ENCODE data around the gene TAF9. TPM values are rescaled to one million over a fixed set of nuclear protein-coding genes. Genes with fewer than 3 reads are reported as not detected.

TAF9 gene
- 62.9 and 66.4 TPM in 2 replicates for total RNA-seq

DNA sequence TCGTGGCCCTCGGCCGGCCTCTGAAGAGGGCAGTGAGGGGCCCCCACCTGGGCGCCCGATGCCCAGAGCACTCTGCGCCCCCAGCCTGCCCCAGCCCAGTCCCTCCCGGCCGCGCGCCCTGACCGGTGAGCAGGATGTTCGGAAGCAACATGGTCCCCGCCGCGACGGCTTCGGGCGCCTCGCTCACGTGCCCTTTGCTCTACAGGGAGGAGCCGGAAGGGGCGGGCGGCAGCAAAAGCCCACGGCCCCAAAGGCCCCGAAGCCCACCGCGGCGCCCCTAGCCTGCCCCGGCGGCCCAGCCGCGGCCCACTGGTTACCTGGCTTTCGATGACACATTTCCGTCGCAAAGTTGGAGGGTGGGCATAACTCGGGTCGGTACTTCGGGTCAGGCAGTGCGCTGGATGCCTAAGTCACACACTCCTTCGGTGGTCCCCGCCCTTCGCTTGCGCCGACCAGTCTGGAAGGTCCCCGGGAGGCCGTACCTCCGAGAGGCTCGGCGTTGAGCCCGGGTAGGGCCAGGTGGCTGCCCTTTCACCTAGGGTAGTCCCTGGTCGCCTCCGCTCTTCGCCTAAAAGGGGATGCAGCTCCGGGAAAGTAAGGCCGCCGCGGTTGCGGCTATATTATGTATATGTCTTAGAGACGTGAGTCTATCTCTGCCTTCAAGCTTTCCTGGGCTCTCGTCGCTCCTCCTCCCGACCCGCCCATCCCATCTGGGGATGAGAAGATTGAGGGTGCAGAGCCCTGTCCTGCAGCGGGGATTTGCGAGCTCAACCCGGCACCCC is at the start of gene TAF9, which contains the start of the genes AK6 and RAD17:
TAF9 (minus strand) TSS at position 181 of the 782 bp plus-strand sequence. CDS start 3,783 bp downstream, outside the sequence.
AK6 (minus strand) TSS at position 181 of the 782 bp plus-strand sequence; CDS start at position 151, 30 bp downstream.
RAD17 (plus strand) TSS at position 479 of the 782 bp plus-strand sequence. CDS start 2,391 bp downstream, outside the sequence.

DNA sequence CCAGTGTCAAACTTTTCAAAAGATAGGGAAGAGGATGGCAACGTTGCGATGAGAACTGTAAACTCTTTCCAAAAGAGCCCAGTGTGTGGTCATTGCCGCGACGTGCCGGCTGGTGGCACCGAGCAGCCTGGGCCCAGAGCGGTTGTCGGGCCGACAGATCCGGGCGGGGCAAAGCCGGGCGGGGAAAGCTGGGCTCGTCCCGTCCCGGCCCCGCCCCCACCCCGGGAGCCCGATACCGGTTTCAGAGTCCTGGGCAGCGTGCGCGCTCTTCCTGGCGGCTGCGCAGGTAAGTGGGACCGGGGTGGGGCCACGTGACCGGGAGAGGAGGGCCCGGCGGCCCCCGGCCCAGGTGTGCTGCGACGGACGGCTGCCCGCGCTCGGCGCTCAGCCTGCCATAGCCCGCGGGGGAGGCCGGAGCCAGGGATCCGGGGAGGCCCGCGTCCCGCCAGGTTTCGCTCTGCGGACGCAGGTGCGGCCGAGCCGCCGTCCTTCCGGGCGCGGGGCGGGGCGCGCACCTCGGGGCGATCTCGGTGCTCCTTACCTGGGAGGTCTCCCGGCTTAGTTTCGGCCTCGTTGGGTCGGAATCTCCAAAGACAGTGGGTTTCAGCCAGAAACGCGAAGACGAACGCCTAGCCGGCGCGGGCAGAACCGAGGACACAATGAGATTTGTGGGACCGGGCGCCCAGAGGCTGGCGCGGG is 45.7 kb upstream of the TAF9 start, which contains the start of gene MARVELD2:
MARVELD2 (plus strand) TSS at position 232 of the 699 bp plus-strand sequence. CDS start 4,270 bp downstream, outside the sequence.

Other genes with a start within 250 kb of the TAF9 start
- gene CCNB1, start 202.4 kb downstream of the TAF9 start, total RNA-seq = 12.1 and 16.3 TPM in 2 replicates
- 2.6 and 3.4 TPM in 2 replicates for gene CENPH, start 179.9 kb downstream of the TAF9 start, total RNA-seq
- 22.8 and 34.7 TPM in 2 replicates for gene CDK7, start 134.6 kb downstream of the TAF9 start, total RNA-seq
- 1.5 and 1.8 TPM in 2 replicates for gene CCDC125, start 36.7 kb downstream of the TAF9 start, total RNA-seq
- 10.7 and 14.7 TPM in 2 replicates for gene AK6, start within 50 bp of the TAF9 start, total RNA-seq
- gene RAD17, start 298 bp upstream of the TAF9 start, total RNA-seq = 9.5 and 13.4 TPM in 2 replicates
- gene MARVELD2, start 45.6 kb upstream of the TAF9 start, total RNA-seq = 0.09 and 0.82 TPM in 2 replicates
- 0.12 TPM in 1 of 2 replicates, not detected in the other for gene OCLN, start 123.3 kb upstream of the TAF9 start, total RNA-seq
- gene GTF2H2C, start 190.7 kb upstream of the TAF9 start, total RNA-seq = 13.3 and 23.2 TPM in 2 replicates

Measured in pericardium fibroblast (primary cell).